ENCODE results near the gene CHD6.

The CHD6 gene

GRCh38 chr20:41531518-41532275 lies 86.5 kb downstream of the CHD6 start:
- Mint-ChIP-seq H3K27me3 (ENCODE audit: low read depth) (no peaks in the 10 kb centered on the region), H3K4me3 (no peak overlapping the region), H3K36me3 (ENCODE audit: low read depth) (peaks cover 46% of the 10 kb centered on the region), H3K4me1 (peaks cover 24% of the 10 kb centered on the region), H3K27ac (peak overlapping the region in 1 of 3 experiments; percentile 4), H3K9me3 (no peaks in the 10 kb centered on the region)
- TF ChIP-seq CTCF (IDR thresholded peaks at IDR 0.05; ENCODE audit: unreplicated experiment in 3 of 3), result no peak

- no peaks in the 10 kb centered on the region for H3K27me3 Mint-ChIP-seq (ENCODE audit: low read depth)
- H3K4me3 Mint-ChIP-seq, result no peak overlapping the region
- TF ChIP-seq CTCF (IDR thresholded peaks at IDR 0.05; ENCODE audit: unreplicated experiment in 3 of 3), result no peak
- peaks cover 32% of the 10 kb centered on the region for H3K4me1 Mint-ChIP-seq
- no peak overlapping the region for H3K27ac Mint-ChIP-seq
- no peaks in the 10 kb centered on the region for H3K9me3 Mint-ChIP-seq
- H3K36me3 Mint-ChIP-seq (ENCODE audit: low read depth), result peaks cover 40% of the 10 kb centered on the region
These were observed 87.3 kb downstream of the CHD6 start for GRCh38 chr20:41530923-41531322.

GRCh38 chr20:41526327-41526726 lies 91.8 kb downstream of the CHD6 start:
- Mint-ChIP-seq H3K36me3 (ENCODE audit: low read depth) (peaks cover 29% of the 10 kb centered on the region), H3K27me3 (ENCODE audit: low read depth) (no peaks in the 10 kb centered on the region), H3K4me1 (peaks cover 38% of the 10 kb centered on the region), H3K27ac (peak overlapping the region in 2 of 3 experiments; percentile 78 to 85), H3K4me3 (no peak overlapping the region), H3K9me3 (no peaks in the 10 kb centered on the region)
- TF ChIP-seq CTCF (IDR thresholded peaks at IDR 0.05; ENCODE audit: unreplicated experiment in 3 of 3), result no peak

GRCh38 chr20:41524980-41525613 lies 93.1 kb downstream of the CHD6 start:
- H3K27me3 Mint-ChIP-seq (ENCODE audit: low read depth), result no peaks in the 10 kb centered on the region
- H3K36me3 Mint-ChIP-seq (ENCODE audit: low read depth), result peaks cover 27% of the 10 kb centered on the region
- peak overlapping the region; percentile 78 to 85 (median 80) for H3K27ac Mint-ChIP-seq
- peaks cover 31% of the 10 kb centered on the region for H3K4me1 Mint-ChIP-seq
- peak overlapping the region in 2 of 3 experiments; percentile 6 to 32 for H3K4me3 Mint-ChIP-seq
- no peaks in the 10 kb centered on the region for H3K9me3 Mint-ChIP-seq
- no peak for TF ChIP-seq CTCF (IDR thresholded peaks at IDR 0.05; ENCODE audit: unreplicated experiment in 3 of 3)

GRCh38 chr20:41523857-41524256 lies 94.3 kb downstream of the CHD6 start:
- no peaks in the 10 kb centered on the region for H3K27me3 Mint-ChIP-seq (ENCODE audit: low read depth)
- H3K27ac Mint-ChIP-seq, result peak overlapping the region in 1 of 3 experiments; percentile 78
- no peak overlapping the region for H3K4me3 Mint-ChIP-seq
- TF ChIP-seq CTCF (IDR thresholded peaks at IDR 0.05; ENCODE audit: unreplicated experiment in 3 of 3), result no peak
- H3K36me3 Mint-ChIP-seq (ENCODE audit: low read depth), result peaks cover 24% of the 10 kb centered on the region
- peaks cover 25% of the 10 kb centered on the region for H3K4me1 Mint-ChIP-seq
- H3K9me3 Mint-ChIP-seq, result no peaks in the 10 kb centered on the region

Data from nephron (organoid).